GM18505 (cell line): Measurements from ENCODE around the gene TMEM53.
"Not testable (repeated sequence)": the region's sequence is repeated elsewhere in the genome, so short reads cannot be mapped to it uniquely, and the experiment has no call there.

Experiments used
- ATAC-seq: cut with Tn5 transposase; IDR thresholded peaks from one replicate; pipeline ENCODE4 v1.9.1; 2021; ENCODE audit not compliant: unreplicated experiment
- POLR2A ChIP-seq: IDR thresholded peaks from 4 replicates; pipeline ENCODE4 v1.6.1; 2011; ENCODE audit warnings: borderline replicate concordance; ENCODE audit not compliant: insufficient read depth, insufficient read length; ENCODE audit errors: extremely low read depth

TMEM53 gene

DNA sequence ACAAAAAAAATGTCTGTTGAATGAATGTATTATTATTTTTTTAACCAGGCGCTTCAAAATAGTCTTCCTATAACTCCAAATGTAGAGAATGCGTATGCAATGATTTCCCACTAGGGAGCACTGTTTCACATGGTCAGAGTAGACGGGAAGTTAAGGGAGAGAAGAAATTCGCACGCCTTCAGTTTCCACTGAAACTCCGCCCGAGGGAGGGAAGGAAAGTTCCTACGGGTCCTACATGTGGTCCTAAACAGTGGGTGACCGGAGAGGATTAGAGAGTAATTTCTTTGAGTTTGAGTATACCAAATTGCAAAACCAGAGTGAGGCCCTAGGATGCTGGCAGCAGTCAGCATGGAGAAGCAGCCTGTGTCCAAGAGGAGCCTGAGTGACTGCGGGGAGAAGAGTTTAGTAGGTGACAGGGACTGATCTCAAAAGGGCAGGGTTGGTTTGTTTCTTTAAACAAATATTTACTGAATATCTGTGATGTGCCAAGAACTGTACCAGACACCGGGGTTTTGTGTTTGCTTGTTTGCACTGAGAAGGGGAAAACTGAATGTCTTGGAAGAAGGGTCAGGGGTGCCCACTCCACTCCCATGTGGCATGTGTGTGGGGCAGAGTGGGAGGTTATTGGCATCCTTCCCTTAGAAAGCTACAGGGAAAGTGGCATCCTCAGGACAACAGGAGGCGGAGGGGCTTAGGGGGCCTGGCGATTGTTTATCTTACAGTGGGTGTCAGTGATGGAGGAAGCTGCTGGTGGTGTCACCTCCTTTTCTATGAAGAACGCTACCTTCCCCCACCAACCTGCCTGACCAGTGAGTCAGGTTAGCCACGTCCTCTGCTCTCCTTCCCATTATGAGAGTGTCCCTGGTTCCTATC lies 33.9 kb upstream of the TMEM53 start:
- ATAC-seq = no peak
- TF ChIP-seq POLR2A = no peak

DNA sequence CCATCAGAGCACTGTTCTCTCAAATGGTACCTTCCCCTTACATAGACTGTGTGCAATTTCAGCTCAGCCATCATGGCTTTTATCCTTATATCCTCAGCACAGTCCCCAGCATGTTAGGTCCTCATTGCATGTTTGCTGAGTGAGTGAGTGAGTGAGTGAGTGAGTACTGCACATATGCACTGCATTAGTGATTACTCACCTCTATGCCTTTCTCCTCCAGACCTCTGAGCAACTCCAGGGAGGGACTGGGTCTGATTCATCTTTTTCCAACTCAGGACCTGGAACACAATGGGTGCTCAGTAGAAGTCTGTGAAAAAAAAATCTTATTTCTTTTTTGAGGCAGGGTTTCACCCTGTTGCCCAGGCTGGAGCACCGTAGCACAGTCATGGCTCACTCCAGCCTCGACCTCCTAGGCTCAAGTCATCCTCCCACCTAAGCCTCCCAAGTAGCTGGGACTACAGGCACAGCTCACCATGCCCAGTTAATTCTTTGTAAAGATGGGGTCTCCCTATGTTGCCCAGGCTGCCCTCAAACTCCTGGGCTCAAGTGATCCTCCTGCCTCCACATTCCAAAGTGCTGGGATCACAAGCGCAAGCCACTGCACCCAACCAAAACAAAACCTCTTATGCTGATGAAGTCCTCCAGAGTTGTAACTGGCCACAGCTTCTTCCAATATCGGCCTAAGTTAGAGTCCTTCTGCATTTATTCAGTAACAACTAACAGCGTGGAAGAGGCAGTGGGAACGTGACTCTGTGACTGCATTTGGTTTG lies 33.0 kb upstream of the TMEM53 start:
- no peak for ATAC-seq
- no peak for TF ChIP-seq POLR2A

DNA sequence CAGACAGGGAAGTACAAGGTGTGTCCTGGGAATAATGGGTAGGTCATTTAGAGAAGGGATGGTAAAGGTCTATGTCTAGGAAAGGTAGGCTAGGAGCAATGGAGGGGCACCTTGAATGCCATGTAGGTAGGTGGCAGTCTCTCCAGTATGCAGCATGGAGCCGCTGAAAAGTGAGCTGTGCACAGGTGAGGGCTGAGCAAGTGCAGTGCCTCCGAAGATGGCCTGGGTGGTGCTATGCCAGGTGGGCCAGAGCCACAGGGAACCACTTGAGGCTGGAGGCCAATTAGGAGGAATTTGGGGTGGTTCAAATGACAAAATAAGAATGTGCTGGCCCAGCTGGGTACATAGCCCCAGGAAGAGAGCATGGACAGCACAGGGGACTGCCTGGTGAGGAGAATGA lies 31.7 kb upstream of the TMEM53 start:
- TF ChIP-seq POLR2A = no peak
- no peak for ATAC-seq

DNA sequence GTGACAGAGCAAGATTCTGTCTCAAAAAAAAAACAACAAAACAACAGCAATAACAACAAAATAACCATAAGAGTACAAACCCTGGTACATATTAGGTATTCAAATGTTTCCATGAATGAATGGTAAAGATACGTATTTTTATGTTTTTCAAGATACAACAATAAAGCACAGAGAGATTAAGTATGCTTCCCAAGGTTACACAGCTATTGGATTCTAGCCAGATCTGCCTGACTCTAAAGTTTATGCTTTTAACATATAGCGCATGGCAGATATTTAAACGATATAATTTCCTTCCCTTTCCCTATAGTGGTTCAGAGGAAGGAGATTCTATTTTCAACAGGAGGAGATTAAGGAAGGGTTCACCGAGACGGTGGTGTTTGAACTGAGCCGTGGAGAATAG lies 31.2 kb upstream of the TMEM53 start:
- ATAC-seq = no peak
- TF ChIP-seq POLR2A = no peak

- TF ChIP-seq POLR2A = no peak
- no peak for ATAC-seq
Measured at GRCh38 chr1:44701141-44701573, 26.9 kb upstream of the TMEM53 start.

- TF ChIP-seq POLR2A = no peak
- ATAC-seq = no peak
Measured at GRCh38 chr1:44700573-44700972, 26.3 kb upstream of the TMEM53 start.

- not testable (repeated sequence) for ATAC-seq
Measured at GRCh38 chr1:44699375-44699774, 25.1 kb upstream of the TMEM53 start.

- no peak for ATAC-seq
Measured at GRCh38 chr1:44698138-44698537, 23.9 kb upstream of the TMEM53 start.

DNA sequence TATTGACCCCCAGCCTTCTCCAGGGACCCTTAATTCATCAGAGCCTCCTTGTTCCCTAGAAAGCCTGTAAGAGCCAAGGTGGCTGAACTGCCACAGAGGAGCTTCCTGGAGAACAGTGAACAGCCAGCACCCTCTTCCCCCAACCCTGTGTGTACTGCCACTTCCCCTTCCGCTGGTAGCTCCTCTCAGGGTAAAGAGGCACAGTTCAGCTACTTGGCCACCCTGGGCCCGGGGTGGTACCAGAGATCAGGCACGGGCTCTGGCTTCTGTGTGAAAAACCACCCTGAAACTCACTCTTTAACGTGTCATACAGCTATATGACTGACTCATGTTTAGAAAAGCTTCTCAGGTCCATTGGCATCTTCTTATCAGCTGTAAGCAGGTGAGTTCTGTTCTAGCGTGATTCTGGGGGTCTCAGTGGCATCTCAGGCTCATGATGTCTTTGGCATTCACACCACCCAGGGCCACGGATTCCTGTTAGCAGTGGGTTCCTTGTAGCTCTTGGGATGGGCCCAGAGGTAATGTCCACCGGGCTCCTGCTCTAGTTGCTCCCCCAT lies 22.6 kb upstream of the TMEM53 start:
- ATAC-seq = no peak
- peak; percentile 16 for TF ChIP-seq POLR2A

More at GRCh38 chr1:44698138-44698537, 23.9 kb upstream of the TMEM53 start:
- no peak for TF ChIP-seq POLR2A

DNA sequence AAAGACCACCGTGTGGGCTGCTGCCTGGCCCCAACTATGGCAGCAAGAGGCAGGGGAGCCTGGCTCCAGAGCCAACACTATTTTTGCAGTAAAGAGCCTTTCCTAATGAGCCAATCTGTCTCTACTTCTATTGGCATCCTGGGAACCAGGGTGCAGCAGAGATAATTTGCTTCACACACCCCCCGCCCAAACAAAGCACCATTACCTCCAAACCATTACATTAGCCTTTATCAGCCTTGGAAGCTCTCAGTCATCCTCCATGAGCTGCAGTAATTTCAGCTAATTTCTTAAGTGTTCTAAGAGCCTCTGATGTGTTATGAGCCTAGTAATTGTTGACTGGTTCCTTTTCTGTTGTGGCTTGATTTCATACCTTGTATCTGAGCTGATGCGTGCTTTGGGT lies 21.8 kb upstream of the TMEM53 start:
- TF ChIP-seq POLR2A = no peak
- no peak for ATAC-seq

DNA sequence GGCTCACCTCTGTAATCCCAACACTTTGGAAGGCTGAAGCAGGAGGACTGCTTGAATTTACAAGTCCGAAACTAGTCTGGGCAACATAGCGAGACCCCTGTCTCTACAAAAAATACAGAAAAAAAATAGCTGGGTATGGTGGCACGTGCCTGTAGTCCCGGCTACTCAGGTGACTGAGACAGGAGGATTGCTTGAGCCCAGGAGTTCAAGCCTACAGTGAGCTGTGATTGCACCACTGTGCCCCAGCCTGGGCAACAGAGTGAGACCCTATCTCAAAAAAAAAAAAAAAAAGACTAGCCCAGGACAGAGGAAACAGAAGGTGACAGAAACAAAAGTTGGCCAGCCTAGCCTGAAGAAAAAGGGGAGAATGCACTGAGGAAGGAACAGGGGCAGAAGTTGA lies 21.4 kb upstream of the TMEM53 start:
- no peak for TF ChIP-seq POLR2A
- no peak for ATAC-seq

DNA sequence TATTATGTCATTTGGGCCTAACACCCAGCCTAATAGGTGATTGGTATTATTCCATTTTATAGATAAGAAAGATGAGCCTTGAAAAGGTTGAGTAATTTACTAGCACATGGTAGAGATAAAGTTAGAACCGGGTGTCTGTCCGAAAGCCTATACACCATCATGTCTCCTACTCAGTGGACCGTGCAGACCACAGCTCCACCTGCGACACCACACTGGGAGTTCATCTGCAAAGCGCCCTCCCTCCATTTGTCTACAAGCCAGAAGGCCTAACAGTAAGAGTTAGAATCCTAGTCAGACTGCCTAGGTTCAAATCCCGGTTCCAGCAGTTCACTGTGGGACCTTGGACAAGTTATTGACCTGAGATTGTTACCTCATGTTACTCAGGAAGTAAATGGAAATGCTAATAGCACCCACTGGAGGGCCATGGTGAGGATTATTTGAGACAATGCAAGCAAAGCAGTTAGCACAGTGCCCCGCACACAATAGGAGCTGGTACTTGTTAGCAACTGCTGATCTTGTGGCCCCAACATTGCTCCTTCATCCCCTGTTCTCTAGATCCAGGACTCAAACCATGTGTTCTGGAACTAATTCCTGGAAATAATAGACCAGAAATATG lies 20.7 kb upstream of the TMEM53 start:
- no peak for TF ChIP-seq POLR2A
- ATAC-seq = peak; percentile 60

DNA sequence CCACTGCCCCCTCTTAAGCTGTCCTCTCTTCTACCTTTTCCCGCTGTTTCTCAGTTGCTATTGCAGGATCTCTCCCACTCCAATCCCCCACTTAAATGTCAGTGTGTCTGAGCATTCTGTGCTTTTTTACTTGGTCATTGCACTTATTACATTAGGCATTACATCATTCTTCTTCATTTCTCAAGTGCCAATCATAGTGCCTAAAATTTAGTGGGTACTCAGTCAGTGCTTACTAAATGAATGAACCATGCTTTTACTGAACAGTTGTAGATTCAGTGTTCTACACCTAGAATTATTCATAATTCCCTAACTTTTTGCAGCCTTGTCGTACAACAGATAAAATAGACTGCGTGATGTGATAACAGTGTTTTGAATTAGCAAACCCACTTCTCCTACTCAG lies 19.6 kb upstream of the TMEM53 start:
- TF ChIP-seq POLR2A = no peak

More for the DNA sequence above, 19.6 kb upstream of the TMEM53 start:
- no peak for ATAC-seq
